Ishikawa (cell line): ENCODE data around the gene ERCC5.

ENCODE experiments used
- CEBPB ChIP-seq: IDR thresholded peaks from 2 replicates; pipeline ENCODE4 v1.6.1; 2012
- EP300 ChIP-seq: IDR thresholded peaks from 2 replicates; pipeline ENCODE4 v1.6.1; 2012; ENCODE audit warnings: borderline replicate concordance
- MAX ChIP-seq: IDR thresholded peaks from 2 replicates; pipeline ENCODE4 v1.6.1; 2012
- NFIC ChIP-seq: IDR thresholded peaks from 2 replicates; pipeline ENCODE4 v1.6.1; 2012
- RAD21 ChIP-seq: IDR thresholded peaks from 2 replicates; pipeline ENCODE4 v1.6.1; 2012; ENCODE audit warnings: low read depth
- REST ChIP-seq: IDR thresholded peaks from 2 replicates; pipeline ENCODE4 v1.6.1; 2012; ENCODE audit warnings: low read depth, mild to moderate bottlenecking
- TAF1 ChIP-seq: IDR thresholded peaks from 2 replicates; pipeline ENCODE4 v1.6.1; 2012; ENCODE audit warnings: low read depth, mild to moderate bottlenecking
- TCF12 ChIP-seq: IDR thresholded peaks from 2 replicates; pipeline ENCODE4 v1.6.1; 2012; ENCODE audit warnings: low read depth
- USF1 ChIP-seq: IDR thresholded peaks from 2 replicates; pipeline ENCODE4 v1.6.1; 2012
- YY1 ChIP-seq: IDR thresholded peaks from 2 replicates; pipeline ENCODE4 v1.6.1; 2012; ENCODE audit warnings: low read depth

GRCh38 chr13:102922184-102922583, 76.4 kb downstream of the ERCC5 start:
- no peak for TF ChIP-seq CEBPB
- TF ChIP-seq MAX: no peak
- no peak for TF ChIP-seq REST
- no peak for TF ChIP-seq RAD21
- no peak for TF ChIP-seq YY1
- no peak for TF ChIP-seq EP300
- no peak for TF ChIP-seq NFIC
- TF ChIP-seq TAF1: no peak
- no peak for TF ChIP-seq TCF12
- no peak for TF ChIP-seq USF1
